ENCODE measurements around the gene ICAM1. TPM values are rescaled to one million over a fixed set of nuclear protein-coding genes. Genes with fewer than 3 reads are reported as not detected.

ICAM1 gene
- total RNA-seq, 1 donor from 2014 or later = 59.7 TPM

GRCh38 chr19:10245189-10245939 is 25.6 kb upstream of the ICAM1 start:
- DNase-seq = no peak

- DNase-seq = no peak
Observed at GRCh38 chr19:10246511-10246910, 24.4 kb upstream of the ICAM1 start.

GRCh38 chr19:10251792-10252694 is 18.9 kb upstream of the ICAM1 start, which contains the start of gene MRPL4:
MRPL4 (plus strand) TSS chr19:10252214; CDS start chr19:10252254, 40 bp downstream.
- peak; percentile 99 for DNase-seq

- DNase-seq = no peak
Observed at GRCh38 chr19:10252707-10253106, 18.2 kb upstream of the ICAM1 start.

DNA sequence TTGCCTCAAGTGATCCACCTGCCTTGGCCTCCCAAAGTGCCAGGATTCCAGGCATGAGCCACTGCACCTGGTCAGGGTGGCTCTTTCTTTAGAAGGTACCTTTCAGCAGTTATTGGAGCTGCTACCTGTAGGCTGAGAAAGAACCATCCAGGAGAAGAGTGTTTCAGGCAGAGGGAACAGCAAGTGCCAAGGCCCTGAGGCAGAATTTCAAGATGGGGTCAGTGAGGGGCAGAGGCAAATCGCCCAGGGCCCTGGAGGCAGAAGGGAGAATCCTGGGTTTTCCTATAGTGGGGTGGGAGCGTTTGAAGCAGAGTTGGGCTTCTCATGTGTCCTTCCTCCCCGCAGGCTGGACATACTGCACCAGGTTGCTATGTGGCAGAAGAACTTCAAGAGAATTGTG is 16.7 kb upstream of the ICAM1 start:
- no peak for DNase-seq

DNA sequence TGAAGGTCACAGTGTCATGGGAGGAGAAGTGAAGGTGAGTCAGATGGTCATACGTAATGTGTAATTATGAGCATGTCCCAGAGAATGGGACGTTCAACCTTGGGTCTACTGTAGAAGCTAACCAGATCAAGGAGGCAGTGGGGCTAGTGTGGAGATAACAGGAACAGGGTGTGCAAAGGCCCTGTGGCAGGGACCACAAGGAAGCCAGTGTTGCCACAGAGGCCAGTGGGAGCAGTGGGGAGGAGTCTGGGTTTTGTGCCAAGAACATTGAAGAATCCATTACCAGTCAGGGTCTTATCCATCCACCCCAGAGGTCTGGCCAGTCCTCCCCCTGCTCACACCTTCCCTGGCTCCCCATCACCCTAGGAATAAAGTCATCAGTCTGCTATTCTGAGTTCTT is 15.6 kb upstream of the ICAM1 start:
- DNase-seq = no peak

DNA sequence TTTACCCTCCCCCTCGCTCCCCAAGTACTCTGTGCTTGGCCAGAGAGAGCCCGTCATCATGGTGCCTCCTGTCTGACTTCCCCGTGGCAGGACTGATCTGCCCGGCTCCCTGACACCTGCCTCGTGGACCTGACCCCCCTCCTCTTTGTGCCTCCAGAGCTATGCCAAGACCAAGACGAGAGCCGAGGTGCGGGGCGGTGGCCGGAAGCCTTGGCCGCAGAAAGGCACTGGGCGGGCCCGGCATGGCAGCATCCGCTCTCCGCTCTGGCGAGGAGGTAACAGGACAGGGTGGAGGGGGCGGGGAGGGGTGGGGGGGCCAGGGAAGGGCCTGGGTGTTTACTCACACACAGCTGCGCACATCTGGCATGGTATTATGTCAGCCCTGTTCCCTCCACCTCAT is 14.4 kb upstream of the ICAM1 start:
- no peak for DNase-seq

GRCh38 chr19:10256970-10257615 is 13.8 kb upstream of the ICAM1 start:
- no peak for DNase-seq

GRCh38 chr19:10258080-10258710 is 12.7 kb upstream of the ICAM1 start:
- DNase-seq = no peak

- DNase-seq = peak; percentile 96
Observed at GRCh38 chr19:10259162-10259905, 11.6 kb upstream of the ICAM1 start.

GRCh38 chr19:10260141-10260584 is 10.8 kb upstream of the ICAM1 start:
- no peak for DNase-seq

DNA sequence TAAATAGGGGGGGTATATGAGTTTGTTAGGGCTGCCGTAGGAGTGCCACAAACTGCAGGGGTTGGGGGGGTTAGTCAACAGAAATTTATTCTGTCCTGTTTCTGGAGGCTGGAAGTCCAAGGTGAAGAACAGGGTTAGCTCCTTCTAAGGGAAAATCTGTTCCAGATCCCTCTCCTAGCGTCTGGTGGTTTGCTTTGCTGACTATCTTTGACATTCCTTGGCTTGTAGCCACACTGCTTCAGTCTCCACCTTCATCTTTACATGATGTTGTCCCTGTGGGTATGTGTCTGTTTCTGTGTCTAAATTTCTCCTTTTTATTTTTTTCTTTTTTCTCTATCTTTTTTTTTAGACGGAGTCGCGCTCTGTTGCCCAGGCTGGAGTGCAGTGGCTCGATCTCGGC is 8.1 kb upstream of the ICAM1 start:
- DNase-seq = no peak

DNA sequence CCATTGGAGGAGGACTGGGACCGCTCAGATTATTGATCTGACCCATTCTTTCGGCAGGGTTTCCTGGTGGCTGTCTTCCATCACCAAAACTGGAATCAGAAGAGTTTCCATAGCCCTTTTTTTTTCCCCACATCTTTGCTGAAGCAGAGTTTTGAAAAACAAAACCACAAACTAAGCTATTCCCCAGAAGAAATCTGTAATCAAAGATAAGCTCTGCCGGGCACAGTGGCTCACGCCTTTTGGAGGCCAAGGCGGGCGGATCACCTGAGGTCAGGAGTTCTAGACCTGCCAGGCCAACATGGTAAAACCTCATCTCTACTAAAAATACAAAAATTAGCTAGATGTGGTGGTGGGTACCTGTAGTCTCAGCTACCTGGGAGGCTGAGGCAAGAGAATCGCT is 4.2 kb upstream of the ICAM1 start:
- DNase-seq = no peak

- DNase-seq = peak; percentile 77
Observed at GRCh38 chr19:10268071-10268470, 2.8 kb upstream of the ICAM1 start.

GRCh38 chr19:10269333-10270179 is 1.4 kb upstream of the ICAM1 start:
- DNase-seq = peak; percentile 95

- peak; percentile 55 for DNase-seq
Observed at GRCh38 chr19:10270180-10270615, 722 bp upstream of the ICAM1 start.

GRCh38 chr19:10271543-10272086 is 695 bp downstream of the ICAM1 start:
- peak; percentile 56 for DNase-seq

DNA sequence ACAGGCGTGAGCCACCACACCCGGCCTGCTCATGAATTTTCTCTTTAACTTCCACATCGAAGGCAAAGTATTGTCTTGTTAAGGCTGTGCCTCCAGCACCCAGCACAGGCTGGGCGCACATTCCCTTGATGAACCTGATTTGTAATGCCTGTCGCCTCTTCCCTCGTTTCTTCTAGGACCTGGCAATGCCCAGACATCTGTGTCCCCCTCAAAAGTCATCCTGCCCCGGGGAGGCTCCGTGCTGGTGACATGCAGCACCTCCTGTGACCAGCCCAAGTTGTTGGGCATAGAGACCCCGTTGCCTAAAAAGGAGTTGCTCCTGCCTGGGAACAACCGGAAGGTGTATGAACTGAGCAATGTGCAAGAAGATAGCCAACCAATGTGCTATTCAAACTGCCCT is 3.7 kb downstream of the ICAM1 start:
- no peak for DNase-seq

DNA sequence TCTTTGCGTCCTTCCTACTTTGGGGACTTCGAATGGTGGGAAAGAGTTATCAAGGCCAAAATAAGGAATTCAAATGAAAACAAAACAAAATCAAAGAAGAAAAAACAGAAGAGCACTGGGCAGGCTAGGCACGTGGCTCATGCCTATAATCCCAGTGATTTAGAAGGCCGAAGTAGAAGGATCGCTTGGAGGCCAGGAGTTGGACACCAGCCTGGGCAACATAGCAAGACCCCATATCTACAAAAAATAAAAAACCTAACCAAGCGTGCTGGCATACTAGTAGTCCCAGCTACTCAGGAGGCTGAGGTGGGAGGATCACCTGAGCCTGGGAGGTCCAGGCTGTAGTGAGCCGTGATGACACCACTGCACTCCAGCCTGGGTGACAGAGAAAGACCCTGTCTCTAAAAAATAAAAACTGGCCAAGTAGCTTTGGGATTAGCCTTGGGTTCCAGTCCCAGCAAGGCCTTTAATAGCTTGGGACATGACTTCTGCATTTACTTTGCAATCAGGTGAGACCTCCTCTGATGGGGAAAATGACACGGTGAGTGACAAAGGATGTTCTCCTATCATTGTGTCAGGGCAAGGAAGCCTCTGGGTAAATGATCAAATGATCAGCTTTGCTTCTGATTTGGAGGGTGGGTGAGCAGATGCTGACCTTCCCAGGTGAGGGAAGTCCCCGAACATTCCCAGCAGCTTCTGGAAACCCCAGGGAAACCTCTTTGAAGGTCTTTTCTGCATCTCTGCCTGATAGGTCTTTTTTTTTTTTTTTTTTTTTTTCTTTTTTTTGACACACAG is 7.1 kb downstream of the ICAM1 start:
- DNase-seq = no peak

DNA sequence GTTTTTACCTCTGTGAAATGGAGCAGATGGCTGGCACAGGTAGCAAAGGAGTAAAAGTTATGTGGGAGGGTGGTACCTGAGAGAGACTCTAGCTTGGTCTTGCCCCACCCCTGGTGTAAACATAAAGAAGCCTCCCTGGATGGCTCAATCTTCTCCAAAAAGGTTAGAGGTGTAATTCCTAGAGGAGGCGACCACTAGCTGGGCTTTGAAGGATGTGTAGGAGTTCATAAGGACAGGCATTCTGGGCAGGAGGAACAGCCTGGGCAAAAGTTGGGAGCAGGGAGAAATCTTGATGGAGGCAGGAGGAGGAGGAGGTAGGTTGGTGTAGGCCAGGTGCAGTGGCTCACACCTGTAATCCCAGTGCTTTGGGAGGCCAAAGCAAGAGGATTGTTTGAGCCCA is 8.0 kb downstream of the ICAM1 start:
- DNase-seq = no peak

All from dermis blood vessel endothelial cell (primary cell).